CD4-positive, alpha-beta T cell treated with Interleukin-12 subunit alpha and Interleukin-12 subunit beta, for 1 hour (primary cell): Measurements from ENCODE around the gene USB1.
A peak's percentile ranks its signal among the peaks of the same experiment; 100 is the strongest.
"Not testable (repeated sequence)": the region's sequence is repeated elsewhere in the genome, so short reads cannot be mapped to it uniquely, and the experiment has no call there.

Experiments used
- DNase-seq: peaks from one replicate; pipeline ENCODE4 v3.0.0-alpha.2; 2020

Gene USB1

DNA sequence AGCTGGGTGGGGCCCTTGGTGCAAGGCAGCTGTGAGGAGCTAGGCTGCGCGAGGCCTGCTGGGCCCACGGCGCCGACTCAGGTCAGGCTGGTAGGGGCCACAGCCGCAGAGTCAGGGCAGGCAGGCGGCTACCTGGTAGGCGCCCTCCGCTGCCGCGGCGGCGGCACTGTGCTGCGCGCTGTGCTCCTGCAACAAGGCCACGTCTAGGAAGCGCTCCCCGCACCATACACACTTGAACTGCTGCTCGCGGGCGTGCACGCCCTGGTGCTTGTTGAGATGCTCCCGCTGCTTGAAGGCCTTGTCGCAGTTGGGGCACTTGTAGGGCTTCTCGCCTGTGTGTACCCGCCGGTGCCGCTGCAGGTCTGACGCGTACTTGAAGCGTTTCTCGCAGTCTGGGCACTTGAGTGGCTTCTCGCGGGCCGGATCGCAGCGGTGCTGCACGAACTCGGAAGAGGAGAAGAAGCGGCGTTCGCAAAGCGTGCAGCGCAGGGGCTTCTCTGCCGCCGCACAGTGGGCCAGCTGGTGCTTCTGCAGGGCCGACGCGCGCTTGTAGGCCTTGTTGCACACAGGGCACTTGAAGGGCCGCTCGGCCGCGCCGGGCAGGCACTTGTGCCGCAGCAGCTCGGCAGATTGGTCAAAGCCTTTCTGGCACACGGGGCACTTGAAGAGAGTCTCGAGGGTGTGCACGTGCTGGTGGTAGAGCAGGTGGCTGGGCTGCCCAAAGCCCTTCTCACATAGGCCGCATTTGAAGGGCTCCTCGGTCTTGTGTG lies 4.6 kb upstream of the USB1 start:
- no peak for DNase-seq

DNA sequence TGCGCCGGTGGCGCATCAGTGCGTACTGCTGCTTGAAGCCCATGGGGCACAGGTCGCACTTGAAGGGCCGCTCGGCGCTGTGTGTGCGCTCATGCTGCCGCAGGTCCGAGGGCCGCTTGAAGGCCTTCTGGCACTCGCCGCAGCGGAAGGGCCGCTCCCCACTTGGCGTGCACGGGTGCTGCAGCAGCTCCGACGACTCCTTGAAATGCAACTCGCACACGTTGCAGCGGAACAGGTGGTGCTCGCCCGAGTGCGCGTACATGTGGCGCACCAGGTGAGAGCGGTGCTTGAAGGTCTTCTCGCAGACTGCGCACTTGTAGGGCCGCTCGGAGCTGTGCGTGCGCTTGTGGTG lies 4.1 kb upstream of the USB1 start:
- DNase-seq = no peak

DNA sequence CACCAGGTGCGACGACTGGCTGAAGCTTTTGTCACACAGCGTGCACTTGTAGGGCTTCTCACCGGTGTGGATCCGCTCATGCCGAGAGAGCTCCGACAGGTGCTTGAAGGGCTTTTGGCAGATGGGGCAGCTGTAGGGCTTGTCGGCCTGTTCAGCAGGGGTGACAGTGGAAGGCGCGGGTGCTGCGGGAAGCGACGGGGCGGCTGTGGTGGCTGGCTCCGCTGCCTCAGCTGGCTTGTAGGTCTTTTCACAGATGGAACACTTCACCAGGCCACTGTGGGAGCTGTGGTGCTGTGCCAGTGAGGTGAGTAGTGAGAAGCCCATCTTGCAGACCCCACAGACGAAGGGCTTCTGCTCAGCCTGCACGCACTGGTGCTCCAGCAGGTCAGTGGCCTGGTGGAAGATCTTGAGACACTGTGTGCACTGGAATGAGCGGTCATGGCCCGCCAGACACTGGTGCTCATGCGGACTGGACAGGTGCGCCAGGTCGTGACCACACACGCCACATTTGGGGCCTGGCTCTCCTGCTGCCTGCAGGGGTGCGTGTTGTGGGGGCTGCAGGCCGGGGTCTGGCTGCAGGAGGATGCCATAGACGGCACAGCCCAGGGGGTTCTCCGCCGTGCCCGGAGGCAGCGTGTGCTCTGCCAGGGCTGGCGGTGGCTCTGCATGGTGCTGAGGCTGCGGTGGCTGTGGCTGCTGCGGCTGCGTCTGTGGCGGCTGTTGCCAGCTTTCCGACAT lies 3.5 kb upstream of the USB1 start:
- DNase-seq = no peak

DNA sequence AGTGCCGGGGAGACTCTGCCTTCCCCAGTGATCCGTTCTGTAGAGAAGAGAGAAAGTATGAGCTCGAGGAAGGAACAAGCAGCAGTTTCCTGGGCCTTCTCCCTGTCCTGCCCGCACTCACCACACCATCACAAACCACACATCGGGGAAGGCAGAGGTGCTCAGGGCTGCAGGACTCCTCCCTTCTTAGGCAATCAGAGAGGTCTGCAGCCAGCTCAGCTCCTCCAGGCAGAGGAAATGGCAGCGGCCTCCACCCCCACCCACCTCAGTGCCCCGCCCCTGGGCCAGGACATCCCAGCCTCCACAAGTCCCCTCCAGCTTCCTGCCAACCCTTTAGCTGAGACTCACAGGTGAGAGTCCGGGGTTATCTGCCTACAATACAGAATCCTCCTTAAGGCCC lies 2.7 kb upstream of the USB1 start:
- peak; percentile 71 for DNase-seq

DNA sequence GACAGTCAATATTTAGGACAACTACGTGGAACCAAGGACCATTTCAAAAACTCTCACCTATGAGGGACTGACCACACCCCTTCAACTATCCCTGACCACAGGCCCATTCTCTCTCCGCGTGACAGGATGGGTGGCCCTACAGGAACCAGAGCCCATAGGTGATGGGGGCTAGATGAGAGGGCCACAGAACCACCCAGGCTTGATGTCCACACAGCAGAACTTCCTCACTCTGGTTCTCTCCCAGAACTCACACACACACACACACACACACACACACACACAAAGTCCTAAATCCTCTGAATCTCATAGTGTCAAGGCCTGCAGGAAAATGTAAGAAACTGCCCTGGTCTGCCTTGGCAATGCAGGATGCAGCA lies 2.2 kb upstream of the USB1 start:
- peak; percentile 26 for DNase-seq

DNA sequence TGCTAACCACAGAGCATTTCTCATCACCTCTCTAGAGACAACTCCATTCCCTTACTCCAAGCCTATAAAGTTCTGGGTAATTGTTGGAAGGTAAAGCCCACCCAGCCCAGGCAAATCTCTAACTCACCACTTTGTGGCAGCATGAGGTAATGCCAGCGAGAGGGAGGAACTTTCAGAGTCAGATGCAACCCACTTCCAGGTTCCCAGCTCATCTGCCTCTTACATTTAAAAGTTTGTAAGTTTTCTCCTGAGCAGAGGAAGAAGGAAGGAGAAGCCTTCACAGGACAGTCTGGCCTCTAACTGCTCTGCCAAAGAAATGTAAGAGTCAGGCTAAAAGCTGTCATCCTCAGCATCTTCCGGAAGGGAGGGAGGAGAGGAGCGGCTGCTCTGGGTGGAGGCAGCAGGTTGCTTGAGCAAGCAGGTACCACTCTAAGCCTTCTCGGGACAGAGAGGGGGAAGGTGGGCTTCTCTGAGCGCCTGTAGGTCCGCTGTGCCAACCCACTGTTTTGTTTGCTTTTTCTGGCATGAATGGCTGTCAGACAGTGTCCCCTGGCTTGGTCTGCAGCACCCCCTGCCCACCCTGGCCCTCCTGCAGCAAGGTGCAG lies 1.7 kb upstream of the USB1 start:
- DNase-seq = peak; percentile 45

DNA sequence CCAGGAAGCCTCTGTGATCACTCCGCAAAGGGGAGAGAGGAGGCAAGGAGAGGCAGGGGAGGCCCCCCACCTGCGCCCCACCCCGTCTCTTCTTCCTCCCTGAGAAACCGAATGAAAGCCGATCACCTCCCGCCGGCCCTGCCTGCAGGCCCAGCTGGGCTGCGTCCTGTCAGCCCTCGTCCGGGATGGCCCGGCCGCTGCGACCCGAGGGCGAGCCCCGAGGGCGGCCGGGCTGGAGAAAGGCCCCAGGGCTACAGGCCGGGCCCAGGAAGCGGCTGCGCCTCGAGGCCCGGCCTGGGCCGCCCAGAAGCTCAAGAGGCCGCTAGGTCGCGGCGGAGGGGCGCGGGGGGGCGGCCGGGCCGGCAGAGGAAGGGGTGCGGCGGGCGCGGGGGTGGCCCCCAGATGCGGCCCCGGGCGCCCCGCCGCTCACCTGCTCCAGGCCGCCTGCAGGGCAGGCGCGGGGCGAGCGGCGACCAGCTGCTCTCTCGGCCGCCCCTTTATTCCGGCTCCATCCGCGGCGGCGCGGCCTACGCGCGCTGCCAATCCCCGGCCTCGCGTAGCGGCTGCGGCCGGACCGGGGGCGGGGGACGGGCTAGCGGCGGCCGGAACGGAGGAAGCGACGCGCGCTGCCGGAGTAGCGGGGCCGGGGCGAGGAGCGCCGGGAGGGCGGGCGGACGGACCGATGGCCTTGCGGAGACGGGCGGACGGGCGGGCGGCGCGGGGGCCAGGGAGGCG lies 1.1 kb upstream of the USB1 start, which contains the start of gene ZNF319:
Gene ZNF319 (minus strand): TSS at position 702 of the 735 bp plus-strand sequence. CDS start 2,407 bp downstream, outside the sequence.
- DNase-seq = no peak

DNA sequence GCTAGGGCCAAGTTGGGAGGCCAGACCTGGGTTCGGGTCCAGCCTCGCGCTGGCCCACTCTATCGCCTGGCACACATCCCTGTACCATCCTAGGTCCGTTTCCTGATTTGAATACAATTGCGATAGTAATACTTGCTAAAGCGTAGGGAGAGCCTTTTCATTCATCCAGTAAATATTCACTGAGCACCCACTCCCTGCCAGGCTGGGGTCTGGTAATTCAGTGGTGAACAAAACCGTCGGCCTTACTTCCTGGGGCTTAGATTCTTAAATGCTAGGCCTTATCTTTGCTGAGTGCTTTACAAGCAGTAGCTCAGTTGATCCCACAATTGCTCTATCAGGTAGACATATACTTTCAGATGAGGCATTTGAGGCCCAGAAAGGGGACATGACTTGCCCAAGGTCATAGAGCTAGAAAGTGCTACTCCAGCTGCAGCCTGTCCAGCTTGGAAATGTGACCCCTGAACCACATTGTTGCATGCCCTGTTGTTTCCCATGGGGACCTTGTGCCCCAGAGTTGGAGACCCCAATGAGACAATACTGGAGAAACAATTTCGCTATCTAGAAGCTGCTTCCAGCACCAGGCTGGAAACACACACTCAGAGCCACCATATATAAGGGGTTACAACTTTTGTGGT lies 691 bp downstream of the USB1 start:
- no peak for DNase-seq

DNA sequence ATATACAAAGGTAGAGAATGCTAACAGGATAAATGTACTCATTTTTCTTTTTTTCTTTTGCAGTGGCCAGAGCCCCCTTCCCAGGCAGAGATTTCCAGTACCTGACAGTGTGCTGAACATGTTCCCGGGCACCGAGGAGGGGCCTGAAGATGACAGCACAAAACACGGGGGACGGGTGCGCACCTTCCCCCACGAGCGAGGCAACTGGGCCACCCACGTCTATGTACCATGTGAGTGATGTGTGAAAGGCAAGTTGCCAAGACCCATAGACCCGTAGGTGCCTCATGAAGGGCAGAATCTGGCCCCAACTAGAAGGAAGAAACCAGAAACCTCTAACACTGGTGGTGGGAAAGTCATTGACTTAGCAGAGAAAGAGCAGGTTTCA lies 1.2 kb downstream of the USB1 start:
- no peak for DNase-seq

DNA sequence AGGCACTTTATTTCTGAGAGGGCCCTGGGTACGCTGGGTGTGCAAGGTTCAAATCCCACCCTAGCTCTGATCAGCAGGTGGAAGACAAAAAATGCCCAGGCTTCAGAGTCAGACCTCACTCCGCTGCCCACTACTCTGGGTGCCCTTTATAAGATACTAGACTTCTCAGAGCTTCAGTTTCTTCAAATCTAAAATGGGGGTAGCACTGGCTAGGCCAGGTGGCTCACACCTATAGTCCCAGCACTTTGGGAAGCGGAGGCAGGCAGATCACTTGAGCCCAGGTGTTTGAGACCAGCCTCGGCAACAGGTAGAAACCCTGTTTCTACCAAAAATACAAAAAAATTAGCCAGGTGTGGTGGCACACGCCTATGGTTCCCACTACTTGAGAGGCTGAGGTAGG lies 1.7 kb downstream of the USB1 start:
- no peak for DNase-seq

DNA sequence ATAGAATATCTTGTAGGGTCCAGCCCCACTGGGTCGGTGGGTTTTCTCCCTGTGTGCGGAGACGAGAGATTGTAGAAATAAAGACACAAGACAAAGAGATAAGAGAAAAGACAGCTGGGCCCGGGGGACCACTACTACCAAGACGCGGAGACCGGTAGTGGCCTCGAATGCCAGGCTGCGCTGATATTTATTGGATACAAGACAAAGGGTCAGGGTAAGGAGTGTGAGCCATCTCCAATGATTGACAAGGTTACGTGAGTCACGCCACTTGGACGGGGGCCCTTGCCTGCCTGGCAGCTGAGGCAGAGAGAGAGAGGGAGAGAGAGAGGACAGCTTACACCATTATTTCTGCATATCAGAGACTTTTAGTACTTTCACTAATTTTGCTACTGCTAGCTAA lies 3.5 kb downstream of the USB1 start:
- DNase-seq = not testable (repeated sequence)

DNA sequence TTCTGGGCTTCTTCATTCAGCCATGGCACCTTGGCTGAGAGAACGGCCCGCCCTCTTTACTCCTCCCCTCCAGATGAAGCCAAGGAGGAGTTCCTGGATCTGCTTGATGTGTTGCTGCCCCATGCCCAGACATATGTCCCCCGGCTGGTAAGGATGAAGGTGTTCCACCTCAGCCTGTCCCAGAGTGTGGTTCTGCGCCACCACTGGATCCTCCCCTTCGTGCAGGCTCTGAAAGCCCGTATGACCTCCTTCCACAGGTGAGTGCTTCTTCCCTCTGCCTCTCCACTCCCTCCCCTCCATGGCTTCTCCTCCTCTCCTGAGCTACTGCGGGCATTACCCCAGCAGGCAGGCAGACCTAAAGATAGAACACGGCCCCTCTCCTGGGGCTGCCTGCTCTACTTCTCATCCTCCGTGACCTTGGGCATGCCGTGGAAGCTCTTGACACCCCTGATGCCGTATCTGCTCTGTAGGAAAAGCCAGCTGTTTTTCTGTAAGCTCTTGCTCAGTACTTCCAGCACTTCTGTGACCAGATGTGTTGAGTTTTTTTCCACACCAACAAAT lies 8.7 kb downstream of the USB1 start:
- no peak for DNase-seq

DNA sequence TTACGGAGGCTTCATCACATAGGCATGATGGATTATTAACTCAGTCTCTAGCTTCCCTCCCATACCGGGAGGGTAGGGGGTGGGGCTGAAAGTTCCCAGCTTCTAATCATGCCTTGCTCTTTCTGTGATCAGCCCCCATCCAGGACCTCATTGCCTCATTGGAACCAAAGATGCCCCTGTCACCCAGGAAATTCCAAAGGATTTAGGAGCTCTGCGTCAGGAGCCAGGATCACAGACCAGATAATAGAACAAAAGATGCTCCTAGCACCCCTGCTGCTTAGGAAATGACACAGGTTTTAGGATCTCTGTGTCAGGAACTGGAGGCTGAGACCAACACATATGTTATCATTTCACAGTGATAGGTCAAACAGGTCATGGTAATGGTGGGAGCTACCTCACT lies 9.7 kb downstream of the USB1 start:
- DNase-seq = no peak

DNA sequence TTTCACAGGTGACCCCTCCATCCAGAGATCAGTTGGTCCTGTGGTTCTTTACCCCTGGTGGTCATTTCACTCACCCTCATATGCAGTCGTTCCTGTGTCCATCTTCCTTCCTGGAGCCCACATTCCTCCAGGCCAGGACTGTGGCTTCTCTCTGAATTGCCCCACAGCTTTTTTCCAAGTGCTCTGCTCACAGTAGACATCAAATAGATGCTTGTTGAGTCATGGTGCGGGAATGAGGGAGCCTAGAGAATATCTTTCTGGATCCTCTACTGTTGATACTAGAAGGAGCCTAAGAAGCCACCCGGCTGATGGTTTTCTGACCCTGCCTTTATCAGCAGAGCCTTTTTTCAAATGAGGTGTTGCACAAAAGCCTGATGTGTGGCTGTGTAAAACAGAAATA lies 10.4 kb downstream of the USB1 start:
- DNase-seq = no peak

DNA sequence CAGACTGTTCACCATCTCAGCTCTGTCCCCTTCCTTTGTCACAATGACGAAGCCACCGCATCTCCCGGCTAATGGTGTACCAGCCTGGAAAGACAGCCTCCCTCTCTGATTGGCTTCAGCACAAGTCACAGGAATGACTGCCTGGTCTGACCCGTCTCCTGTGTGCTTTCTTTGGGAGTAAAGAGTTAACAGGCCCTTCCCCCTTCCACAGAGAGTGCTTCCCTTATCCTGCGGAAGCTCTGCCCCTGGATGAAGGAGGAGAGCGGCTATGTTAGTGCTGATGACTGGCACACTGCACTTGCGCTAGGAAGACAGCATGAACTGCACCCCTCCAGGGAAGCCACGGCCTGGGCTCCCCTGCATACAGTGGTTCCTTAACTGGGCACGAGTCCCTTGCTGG lies 11.3 kb downstream of the USB1 start:
- no peak for DNase-seq

DNA sequence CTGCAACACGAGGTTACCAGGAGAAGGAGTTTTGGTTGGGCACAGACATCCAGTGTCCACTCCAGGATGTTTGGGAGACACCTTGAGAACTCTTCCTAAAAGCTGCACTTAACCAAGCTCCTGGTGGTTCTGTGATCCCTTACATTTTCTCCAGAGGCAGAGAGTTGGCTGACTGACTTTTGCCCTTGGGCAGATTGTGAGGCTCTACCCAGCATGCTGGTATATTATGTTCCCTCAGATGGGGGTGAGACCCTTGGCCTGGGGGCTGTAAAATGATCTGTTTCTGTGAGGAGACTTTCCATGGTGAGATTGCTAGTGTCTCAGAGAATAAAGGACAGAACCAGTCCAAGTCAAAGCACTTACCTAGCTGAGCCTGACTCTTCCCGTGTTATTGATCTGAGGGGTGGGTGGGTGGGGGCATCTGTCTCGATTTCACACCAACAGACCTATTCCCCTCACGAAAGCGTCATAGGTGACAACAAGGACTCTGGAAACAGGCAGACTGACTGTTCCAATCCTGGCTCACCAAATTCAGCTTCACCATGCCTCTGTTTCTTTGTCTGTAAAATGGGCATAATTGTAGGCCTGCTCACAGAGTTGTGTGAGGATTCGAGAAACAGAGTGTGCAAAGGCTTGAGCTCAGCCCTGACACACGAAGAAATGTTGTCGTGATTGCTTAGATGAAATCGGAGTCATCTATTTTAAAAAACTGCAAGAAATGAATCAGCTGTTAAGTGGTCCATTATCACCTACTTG lies 12.2 kb downstream of the USB1 start:
- no peak for DNase-seq

DNA sequence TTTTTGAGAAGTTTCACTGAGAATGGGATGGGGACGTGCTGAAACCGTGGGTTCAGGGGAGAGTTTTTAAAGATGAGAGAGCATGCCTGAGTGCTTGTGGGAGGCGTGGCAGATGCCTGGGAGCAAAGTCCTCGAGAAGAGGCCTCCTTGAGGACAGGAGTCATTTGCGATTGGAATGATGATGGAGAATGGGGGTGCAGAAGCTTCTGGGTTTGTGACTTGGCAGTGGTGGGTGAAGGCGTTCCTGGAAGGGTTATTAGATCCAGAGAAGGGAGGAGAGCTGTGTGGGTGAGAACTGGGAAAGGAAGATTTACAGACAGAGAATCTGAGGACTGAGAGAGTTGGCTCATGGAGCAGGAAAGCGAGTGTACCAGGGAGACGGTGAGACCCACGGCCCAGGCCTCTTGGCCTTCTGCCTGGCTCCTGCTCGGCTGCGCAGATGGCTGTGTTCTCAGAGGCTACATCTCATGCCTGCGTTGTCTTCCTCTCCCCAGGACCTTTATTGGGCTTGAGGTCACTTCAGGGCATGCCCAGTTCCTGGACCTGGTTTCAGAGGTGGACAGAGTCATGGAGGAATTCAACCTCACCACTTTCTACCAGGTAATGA lies 15.7 kb downstream of the USB1 start:
- DNase-seq = no peak

DNA sequence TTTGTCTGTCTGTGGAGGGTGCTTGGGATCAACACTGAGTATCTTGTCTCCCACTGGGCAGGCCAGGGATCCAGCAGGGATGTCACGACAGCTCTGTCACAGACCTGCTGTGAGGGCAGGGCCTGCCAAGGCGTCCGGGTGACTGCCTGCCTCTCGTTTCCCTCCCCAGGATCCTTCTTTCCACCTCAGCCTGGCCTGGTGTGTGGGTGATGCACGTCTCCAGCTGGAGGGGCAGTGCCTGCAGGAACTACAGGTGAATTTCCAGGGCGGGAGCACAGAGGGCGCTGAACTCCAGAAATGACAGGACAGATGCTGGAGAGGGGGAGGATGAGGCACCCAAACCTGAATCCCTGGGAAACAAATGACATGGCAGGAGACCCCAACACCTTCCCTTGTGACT lies 17.6 kb downstream of the USB1 start:
- DNase-seq = no peak

DNA sequence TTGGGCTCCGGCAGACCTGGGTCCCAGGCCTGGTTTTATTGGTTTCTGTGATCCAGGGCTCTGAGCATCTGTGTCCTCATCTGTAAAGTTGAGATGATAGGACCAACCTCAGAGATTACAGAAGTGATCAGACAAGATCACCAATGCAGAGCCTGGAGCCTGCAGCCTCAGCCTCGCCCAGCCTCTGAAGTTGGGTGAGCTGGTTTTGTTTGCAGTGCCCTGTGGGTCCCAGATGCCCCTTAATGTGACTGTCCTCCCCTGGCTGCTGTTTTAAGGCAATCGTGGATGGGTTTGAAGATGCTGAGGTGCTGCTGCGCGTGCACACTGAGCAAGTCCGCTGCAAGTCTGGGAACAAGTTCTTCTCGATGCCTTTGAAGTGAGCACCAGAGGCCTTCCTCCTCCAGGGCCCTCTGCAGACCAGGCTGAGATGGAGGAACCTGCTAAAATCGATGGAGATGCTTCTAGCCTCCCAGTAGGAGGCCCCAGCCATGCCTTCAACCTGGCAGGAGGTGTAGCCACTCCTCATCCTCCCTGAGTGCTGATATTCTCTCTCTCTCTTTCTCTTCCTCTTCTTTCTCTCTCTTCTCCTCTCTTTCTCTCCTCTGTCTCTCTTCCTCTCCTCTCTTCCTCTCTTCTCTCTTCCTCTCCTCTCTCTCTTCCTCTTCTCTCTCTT lies 18.8 kb downstream of the USB1 start:
- no peak for DNase-seq

DNA sequence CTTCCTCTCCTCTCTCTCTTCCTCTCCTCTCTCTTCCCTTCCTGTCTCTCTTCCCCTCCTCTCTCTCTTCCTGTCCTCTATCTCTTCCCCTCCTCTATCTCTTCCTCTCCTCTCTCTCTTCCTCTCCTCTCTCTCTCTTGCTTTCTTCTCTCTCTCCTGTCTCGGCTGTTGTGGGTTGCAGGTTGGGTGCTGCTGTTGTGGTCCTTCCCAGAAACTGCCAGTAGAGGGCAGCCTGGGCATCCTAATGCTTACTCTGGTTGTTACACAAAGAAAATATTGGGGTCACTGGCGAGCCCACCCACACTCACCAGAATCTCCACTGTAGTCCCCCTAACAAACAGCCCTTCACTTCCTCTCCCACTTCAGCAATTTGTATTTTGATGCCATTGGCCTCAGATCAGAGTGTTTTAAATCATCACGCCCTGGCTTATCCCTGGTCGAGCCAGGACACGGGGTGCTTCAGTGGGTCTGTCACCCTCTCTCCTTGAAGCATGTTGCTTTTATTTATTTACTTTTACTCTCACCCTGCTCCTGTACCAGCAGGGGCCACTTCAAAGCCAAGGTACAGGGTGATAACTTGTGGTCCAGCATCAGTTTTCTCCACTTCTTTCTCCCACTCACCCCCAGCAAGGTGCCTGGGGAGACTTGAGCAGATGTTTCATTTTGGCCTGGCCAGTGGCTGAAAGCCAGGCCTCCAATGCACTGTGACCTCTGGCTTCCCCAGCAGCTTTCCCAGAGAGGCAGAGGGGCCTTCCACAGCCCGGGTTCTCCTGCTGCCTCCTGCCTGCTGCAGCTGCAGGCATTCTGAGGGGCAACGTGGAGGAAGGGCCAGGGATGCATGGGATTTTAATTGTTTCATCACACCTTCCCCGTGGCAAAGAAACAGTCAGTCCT lies 19.7 kb downstream of the USB1 start:
- peak; percentile 73 for DNase-seq
